ENCODE data around the gene ATP2B3. TPM values are rescaled to one million over a fixed set of nuclear protein-coding genes. Genes with fewer than 3 reads are reported as not detected.

Gene ATP2B3
- total and polyA plus RNA-seq, 2 donors (not counting 3 experiments of a cell fraction or from before 2014, with no cell fraction given) = 0.01 to 0.07 TPM

DNA sequence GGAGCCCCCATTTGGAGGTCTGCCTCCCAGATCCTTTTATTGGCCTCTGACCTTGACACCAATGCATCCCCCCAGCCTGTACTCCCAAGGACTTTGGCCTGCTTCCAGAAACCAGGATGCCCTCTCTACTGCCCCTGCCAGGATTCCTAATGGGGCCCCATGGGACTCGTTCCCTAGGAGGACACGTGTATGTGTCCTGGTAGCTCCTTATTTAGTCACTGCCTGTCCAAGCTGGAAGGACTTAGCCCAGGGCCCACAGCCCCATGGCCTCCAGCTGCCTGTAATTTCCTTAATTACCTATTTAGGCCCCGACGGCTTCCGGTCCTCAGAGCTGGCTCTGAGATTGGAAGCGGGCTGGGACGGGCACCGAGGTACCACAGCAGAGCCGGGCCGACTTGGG, 9.4 kb downstream of the ATP2B3 start:
- H3K27me3 ChIP-seq (ENCODE audit: control insufficient read depth in 2 of 2, insufficient read depth in 2 of 2, low read length in 2 of 2) = peaks cover 0 to 15% of the 10 kb centered on the region in 2 experiments
- H3K9me3 ChIP-seq (replicated peaks; ENCODE audit: control insufficient read depth, insufficient read depth, low read length) = no peaks in the 10 kb centered on the region
- ChIA-PET POLR2A (no interaction called here), CTCF (interaction anchor here (1.3 to 1.8 kb wide), 2 partner anchors 13 to 141 kb away, joined by 5 read pairs; no protein-coding TSS in a partner anchor)
- BruUV-seq (replicated peaks) = no TSS peak
- no peaks in the 10 kb centered on the region for H3K9me1 ChIP-seq (replicated peaks; ENCODE audit: control insufficient read depth, extremely low read depth, insufficient read depth, low read length)
- no peak overlapping the region for H2AFZ ChIP-seq (ENCODE audit: low read depth, low read length)
- no peak for DNase-seq (ENCODE audit: low read depth, low spot score)
- intact Hi-C loops (cut with micrococcal nuclease) (no loop called here), dilution Hi-C loops (cut with MboI; ENCODE audit: extremely low pct_ligation_motif_present, low sequenced_read_pairs) (no loop called here)
- no peaks in the 10 kb centered on the region for H3K4me1 ChIP-seq (ENCODE audit: control insufficient read depth, extremely low read depth, insufficient read depth, low read length)
- no peak overlapping the region for H3K4me2 ChIP-seq (ENCODE audit: insufficient read depth, low read length)
- H3K27ac ChIP-seq (ENCODE audit: insufficient read depth, low read depth, low read length) = no peak overlapping the region
- no peaks in the 10 kb centered on the region for H3K36me3 ChIP-seq (ENCODE audit: control insufficient read depth in 2 of 2, extremely low read depth in 1 of 2, insufficient read depth in 2 of 2, low read length in 2 of 2)
- H3K79me2 ChIP-seq (ENCODE audit: control insufficient read depth, insufficient read depth, low read length) = no peaks in the 10 kb centered on the region
- H3K9ac ChIP-seq (replicated peaks; ENCODE audit: extremely low read depth, insufficient read depth, low read length) = no peak overlapping the region
- H3K4me3 ChIP-seq (replicated peaks in 1 of 3; ENCODE audit: insufficient read depth in 1 of 3, low read depth in 1 of 3, low read length in 3 of 3) = no peak overlapping the region
- FAIRE-seq = no peak
- no peaks in the 10 kb centered on the region for H4K20me1 ChIP-seq (replicated peaks; ENCODE audit: control insufficient read depth, extremely low read depth, insufficient read depth, low read length)
- TF ChIP-seq EZH2 (IDR thresholded peaks at IDR 0.05; ENCODE audit: borderline replicate concordance, low read depth, low read length, severe bottlenecking) (no peak), POLR2AphosphoS5 (IDR thresholded peaks at IDR 0.05; ENCODE audit: insufficient read depth, low read depth, low read length) (no peak), MYC (IDR thresholded peaks at IDR 0.05; ENCODE audit: low read depth, low read length) (no peak), JUN (IDR thresholded peaks at IDR 0.05; ENCODE audit: borderline replicate concordance, insufficient read depth, insufficient read length, low read depth) (no peak), GATA2 (IDR thresholded peaks at IDR 0.05; ENCODE audit: insufficient read depth, insufficient read length, low read depth, low read length) (no peak), POLR2A (IDR thresholded peaks at IDR 0.05; ENCODE audit: low read depth, low read length) (no peak), FOS (IDR thresholded peaks at IDR 0.05; ENCODE audit: borderline replicate concordance, insufficient read depth, low read length) (no peak)
- TF ChIP-seq, protein P1, sequence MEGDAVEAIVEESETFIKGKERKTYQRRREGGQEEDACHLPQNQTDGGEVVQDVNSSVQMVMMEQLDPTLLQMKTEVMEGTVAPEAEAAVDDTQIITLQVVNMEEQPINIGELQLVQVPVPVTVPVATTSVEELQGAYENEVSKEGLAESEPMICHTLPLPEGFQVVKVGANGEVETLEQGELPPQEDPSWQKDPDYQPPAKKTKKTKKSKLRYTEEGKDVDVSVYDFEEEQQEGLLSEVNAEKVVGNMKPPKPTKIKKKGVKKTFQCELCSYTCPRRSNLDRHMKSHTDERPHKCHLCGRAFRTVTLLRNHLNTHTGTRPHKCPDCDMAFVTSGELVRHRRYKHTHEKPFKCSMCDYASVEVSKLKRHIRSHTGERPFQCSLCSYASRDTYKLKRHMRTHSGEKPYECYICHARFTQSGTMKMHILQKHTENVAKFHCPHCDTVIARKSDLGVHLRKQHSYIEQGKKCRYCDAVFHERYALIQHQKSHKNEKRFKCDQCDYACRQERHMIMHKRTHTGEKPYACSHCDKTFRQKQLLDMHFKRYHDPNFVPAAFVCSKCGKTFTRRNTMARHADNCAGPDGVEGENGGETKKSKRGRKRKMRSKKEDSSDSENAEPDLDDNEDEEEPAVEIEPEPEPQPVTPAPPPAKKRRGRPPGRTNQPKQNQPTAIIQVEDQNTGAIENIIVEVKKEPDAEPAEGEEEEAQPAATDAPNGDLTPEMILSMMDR (IDR thresholded peaks at IDR 0.05; ENCODE audit: extremely low read depth in 1 of 2, insufficient read depth in 1 of 2, low read depth in 1 of 2, low read length in 2 of 2) = no peak
- TF ChIP-seq, protein P2, sequence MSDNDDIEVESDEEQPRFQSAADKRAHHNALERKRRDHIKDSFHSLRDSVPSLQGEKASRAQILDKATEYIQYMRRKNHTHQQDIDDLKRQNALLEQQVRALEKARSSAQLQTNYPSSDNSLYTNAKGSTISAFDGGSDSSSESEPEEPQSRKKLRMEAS (IDR thresholded peaks at IDR 0.05; ENCODE audit: insufficient read depth, insufficient read length) = no peak
